Measurements from ENCODE around the gene NQO2.
A peak's percentile ranks its signal among the peaks of the same experiment; 100 is the strongest.
"Not testable (repeated sequence)": the region's sequence is repeated elsewhere in the genome, so short reads cannot be mapped to it uniquely, and the experiment has no call there.

Gene NQO2

DNA sequence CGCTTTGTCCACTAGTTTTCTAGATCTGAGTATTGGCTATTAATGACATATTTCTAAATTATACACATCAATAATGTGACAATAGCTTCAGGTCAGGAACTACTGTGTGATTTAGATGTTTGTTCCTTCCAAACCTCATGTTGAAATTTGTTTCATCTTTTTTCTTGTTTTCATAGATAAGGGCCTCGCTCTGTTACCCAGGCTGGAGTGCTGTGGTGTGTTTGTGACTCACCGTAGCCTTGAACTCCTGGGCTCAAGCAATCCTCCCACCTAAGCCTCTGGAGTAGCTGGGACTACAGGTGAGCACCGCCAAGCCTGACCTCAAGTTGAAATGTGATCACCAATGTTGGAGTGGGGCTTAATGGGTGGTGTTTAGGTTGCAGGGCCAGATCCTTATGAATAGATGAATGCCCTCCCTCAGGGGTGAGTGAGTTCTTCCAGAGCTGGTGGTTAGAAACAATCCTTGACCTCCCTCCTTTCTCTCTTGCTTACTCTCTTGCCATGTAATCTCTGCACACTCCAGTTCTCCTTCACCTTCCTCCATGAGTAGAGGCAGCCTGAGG is 5.9 kb upstream of the NQO2 start:
- POLR2A ChIA-PET, result interaction anchor here (0.6 kb wide), 1 partner anchor 923 kb away, joined by 3 read pairs; no protein-coding TSS in a partner anchor
- TF ChIP-seq HDGF (IDR thresholded peaks at IDR 0.05; ENCODE audit: borderline replicate concordance), result no peak
- TF ChIP-seq PKNOX1 (IDR thresholded peaks at IDR 0.05), result no peak
- no peak for TF ChIP-seq LEF1 (IDR thresholded peaks at IDR 0.05; ENCODE audit: borderline replicate concordance)
- no peak for TF ChIP-seq FOXA1 (IDR thresholded peaks at IDR 0.05)
- no peak for TF ChIP-seq ZNF384 (IDR thresholded peaks at IDR 0.05)
- TF ChIP-seq TARDBP (IDR thresholded peaks at IDR 0.05), result no peak
- no peak for TF ChIP-seq CTBP1 (IDR thresholded peaks at IDR 0.05; ENCODE audit: borderline replicate concordance)
- TF ChIP-seq ARNT (IDR thresholded peaks at IDR 0.05), result no peak
- TF ChIP-seq FOXM1 (IDR thresholded peaks at IDR 0.05; ENCODE audit: borderline replicate concordance), result no peak
- no peak for TF ChIP-seq BHLHE40 (IDR thresholded peaks at IDR 0.05; ENCODE audit: borderline replicate concordance)
- CTCF ChIA-PET, result interaction anchor here (0.6 kb wide), 1 partner anchor 1778 kb away, joined by 4 read pairs; no protein-coding TSS in a partner anchor
- no peak for DNase-seq (ENCODE audit: extremely low spot score)

- DNase-seq (ENCODE audit: extremely low spot score), result not testable (repeated sequence)
- CTCF ChIA-PET, result interaction anchor here (0.7 kb wide), 1 partner anchor 44 kb away, joined by 3 read pairs; no protein-coding TSS in a partner anchor
- POLR2A ChIA-PET, result interaction anchor here (1.2 to 1.9 kb wide), 2 partner anchors 9 to 65 kb away, joined by 6 to 17 read pairs; no protein-coding TSS in a partner anchor
These were observed 1.3 kb upstream of the NQO2 start for GRCh38 chr6:2998249-2998997.

DNA sequence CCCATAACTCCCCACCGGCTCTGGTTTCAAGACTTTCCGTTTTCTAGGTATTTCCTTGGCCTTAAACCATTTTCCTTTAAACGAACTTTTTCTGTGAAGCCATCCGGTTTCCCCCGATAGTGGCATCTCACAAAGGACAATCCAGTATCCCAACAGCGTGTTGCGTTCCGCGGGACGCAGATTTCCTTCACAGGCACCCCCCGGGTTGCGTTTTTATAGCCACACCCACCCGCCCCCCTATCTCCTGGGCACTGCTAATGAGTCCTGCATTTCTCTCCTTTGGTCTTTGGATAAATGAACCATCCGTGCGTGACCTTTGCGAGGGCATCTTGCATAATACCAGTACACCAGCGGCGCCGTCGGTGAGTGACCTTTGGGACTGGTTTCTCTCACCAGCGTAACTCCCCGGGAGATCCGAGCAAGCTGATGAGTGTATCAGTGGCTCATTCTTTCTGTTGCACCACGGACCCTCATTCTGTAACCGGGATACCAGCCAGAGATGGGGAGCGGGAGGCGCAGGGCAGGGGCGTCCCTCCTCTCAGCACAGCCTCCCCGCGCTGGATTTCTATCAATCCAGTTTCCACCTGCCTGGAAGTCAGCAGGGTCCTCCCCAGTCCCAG is 586 bp upstream of the NQO2 start:
- DNase-seq (ENCODE audit: extremely low spot score), result no peak
- ChIA-PET POLR2A (interaction anchor here (0.6 to 1.9 kb wide), 8 partner anchors 9 to 69 kb away, joined by 3 to 17 read pairs (median 4); partner anchors contain the start of gene RIPK1), CTCF (interaction anchor here (0.6 to 1.1 kb wide), 4 partner anchors 29 to 143 kb away, joined by 3 to 4 read pairs (median 4); no protein-coding TSS in a partner anchor)
- TF ChIP-seq SUZ12 (IDR thresholded peaks at IDR 0.05) (no peak), L3MBTL2 (conservative IDR thresholded peaks at IDR 0.05) (no peak), FOXM1 (IDR thresholded peaks at IDR 0.05; ENCODE audit: borderline replicate concordance) (no peak), TARDBP (IDR thresholded peaks at IDR 0.05) (no peak), BHLHE40 (IDR thresholded peaks at IDR 0.05; ENCODE audit: borderline replicate concordance) (no peak), CTBP1 (IDR thresholded peaks at IDR 0.05; ENCODE audit: borderline replicate concordance) (no peak), SP1 (IDR thresholded peaks at IDR 0.05) (no peak), HDGF (IDR thresholded peaks at IDR 0.05; ENCODE audit: borderline replicate concordance) (no peak), PKNOX1 (IDR thresholded peaks at IDR 0.05) (no peak), ARNT (IDR thresholded peaks at IDR 0.05) (no peak), FOXK2 (IDR thresholded peaks at IDR 0.05) (no peak), ZNF384 (IDR thresholded peaks at IDR 0.05) (no peak), NFRKB (IDR thresholded peaks at IDR 0.05) (no peak), LEF1 (IDR thresholded peaks at IDR 0.05; ENCODE audit: borderline replicate concordance) (no peak), ELF4 (IDR thresholded peaks at IDR 0.05) (no peak), FOXA1 (IDR thresholded peaks at IDR 0.05) (no peak)

More at GRCh38 chr6:2998249-2998997, 1.3 kb upstream of the NQO2 start:
- peak; percentile 71 for TF ChIP-seq PKNOX1 (IDR thresholded peaks at IDR 0.05)

GRCh38 chr6:3001146-3001772 is 1.6 kb downstream of the NQO2 start:
- DNase-seq (ENCODE audit: extremely low spot score), result no peak
- TF ChIP-seq ARNT (IDR thresholded peaks at IDR 0.05) (no peak), CTBP1 (IDR thresholded peaks at IDR 0.05; ENCODE audit: borderline replicate concordance) (no peak), BHLHE40 (IDR thresholded peaks at IDR 0.05; ENCODE audit: borderline replicate concordance) (no peak), ZNF384 (IDR thresholded peaks at IDR 0.05) (no peak), L3MBTL2 (conservative IDR thresholded peaks at IDR 0.05) (no peak), FOXM1 (IDR thresholded peaks at IDR 0.05; ENCODE audit: borderline replicate concordance) (no peak), PKNOX1 (IDR thresholded peaks at IDR 0.05) (no peak), SP1 (IDR thresholded peaks at IDR 0.05) (no peak), FOXA1 (IDR thresholded peaks at IDR 0.05) (no peak), FOXK2 (IDR thresholded peaks at IDR 0.05) (no peak)
- ChIA-PET POLR2A (interaction anchor here (0.7 to 1.4 kb wide), 5 partner anchors 23 to 62 kb away, joined by 3 to 5 read pairs (median 4); no protein-coding TSS in a partner anchor), CTCF (interaction anchor here (0.7 to 1.4 kb wide), 8 partner anchors 18 to 252 kb away, joined by 3 to 7 read pairs (median 4); no protein-coding TSS in a partner anchor)
